ENCODE measurements around the gene ANKRD37. TPM values are rescaled to one million over a fixed set of nuclear protein-coding genes. Genes with fewer than 3 reads are reported as not detected.

The ANKRD37 gene
- total and polyA plus RNA-seq, 2 of the 8 experiments (the other 6 are each of a cell fraction or from before 2014, with no cell fraction given): 2.8 to 3.4 TPM

DNA sequence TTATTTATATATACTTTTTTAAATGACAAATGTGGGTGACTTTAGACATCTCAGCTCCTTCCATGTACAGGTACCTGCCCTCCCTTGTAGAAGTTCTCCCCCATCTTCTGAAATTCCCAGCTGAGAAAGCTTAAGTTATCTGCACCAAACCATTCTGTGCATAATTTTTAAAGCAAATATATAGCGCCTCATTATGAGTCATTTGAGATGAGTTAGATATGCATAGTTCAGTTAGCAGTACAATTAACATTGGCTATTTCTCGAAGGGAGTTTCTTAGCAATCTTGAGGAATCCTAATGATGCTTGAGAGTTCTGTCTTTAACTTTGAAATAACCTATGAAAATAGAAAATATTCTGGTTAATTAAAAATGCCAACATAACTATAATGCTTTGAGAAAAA is 48.6 kb downstream of the ANKRD37 start:
- Histone ChIP-seq H3K9me3 (ENCODE audit: insufficient read depth in 2 of 2, low read depth in 1 of 2, low read length in 1 of 2) (no peaks in the 10 kb centered on the region), H3K79me2 (ENCODE audit: control insufficient read depth in 1 of 2, insufficient read depth in 2 of 2, low read length in 2 of 2) (no peaks in the 10 kb centered on the region), H2AFZ (ENCODE audit: low read length) (no peak overlapping the region), H3K14ac (ENCODE audit: insufficient read length) (no peak overlapping the region), H3K4me2 (ENCODE audit: insufficient read depth in 1 of 2, low read depth in 2 of 2, low read length in 2 of 2) (no peak overlapping the region), H3K27ac (ENCODE audit: low read depth, low read length) (no peak overlapping the region), H3K79me1 (ENCODE audit: low read depth, low read length) (no peaks in the 10 kb centered on the region), H2AK5ac (ENCODE audit: low read depth, low read length) (no peak overlapping the region), H4K8ac (ENCODE audit: extremely low read depth, insufficient read depth, low read length) (no peak overlapping the region), H3K36me3 (ENCODE audit: control insufficient read depth in 2 of 4, insufficient read depth in 4 of 4, low read length in 3 of 4) (no peaks in the 10 kb centered on the region), H3K9ac (replicated peaks in 1 of 4; ENCODE audit: extremely low read depth in 1 of 4, low read depth in 3 of 4, low read length in 3 of 4) (no peak overlapping the region), H4K5ac (ENCODE audit: insufficient read length, low read depth, low read length) (no peak overlapping the region), H3K18ac (ENCODE audit: extremely low read depth, low read length) (no peak overlapping the region), H2BK5ac (ENCODE audit: low read depth, low read length) (no peak overlapping the region), H3K4ac (replicated peaks; ENCODE audit: insufficient read length, low read depth, low read length) (no peak overlapping the region), H3K27me3 (replicated peaks in 1 of 4; ENCODE audit: control insufficient read depth in 3 of 4, extremely low read depth in 1 of 4, insufficient read depth in 3 of 4, low read length in 3 of 4) (no peaks in the 10 kb centered on the region), H3K4me1 (replicated peaks in 1 of 4; ENCODE audit: control insufficient read depth in 3 of 4, insufficient read depth in 4 of 4, low read length in 3 of 4) (no peaks in the 10 kb centered on the region), H4K91ac (replicated peaks; ENCODE audit: insufficient read length, low read length) (no peak overlapping the region), H3K23ac (ENCODE audit: insufficient read length) (no peak overlapping the region), H2BK120ac (replicated peaks; ENCODE audit: low read depth, low read length) (no peak overlapping the region), H3K23me2 (ENCODE audit: low read depth, low read length) (no peaks in the 10 kb centered on the region), H3K4me3 (ENCODE audit: extremely low read depth in 1 of 4, insufficient read depth in 2 of 4, low read depth in 3 of 4, low read length in 4 of 4) (no peak overlapping the region), H2BK12ac (ENCODE audit: low read depth, low read length) (no peak overlapping the region), H4K20me1 (replicated peaks in 1 of 2; ENCODE audit: control insufficient read depth in 1 of 2, insufficient read depth in 2 of 2, low read length in 2 of 2) (no peaks in the 10 kb centered on the region), H2BK15ac (ENCODE audit: low read length) (no peak overlapping the region), H3K56ac (replicated peaks; ENCODE audit: insufficient read length, low read depth, low read length) (no peak overlapping the region), H2BK20ac (ENCODE audit: low read length) (no peak overlapping the region)
- POLR2A ChIA-PET (ENCODE audit: partially characterized antibody): no interaction called here
- WGBS, 2 experiments (ENCODE audit: extremely low coverage in 1 of 2, insufficient coverage in 1 of 2, insufficient read length in 1 of 2, insufficient replicate concordance in 2 of 2, low coverage in 1 of 2, low lambda C conversion rate in 2 of 2, missing lambda C conversion rate in 1 of 2): 81% methylated on average over 2 of the region's 2 CpGs; no CpG with 5 or more reads in 1 of the 2 experiments
- TF ChIP-seq CHD2 (IDR thresholded peaks at IDR 0.05; ENCODE audit: low read length): no peak
- no peak for TF ChIP-seq SIRT6 (IDR thresholded peaks at IDR 0.05; ENCODE audit: low read length)
- TF ChIP-seq SIN3A (conservative IDR thresholded peaks at IDR 0.05 in 1 of 2, IDR thresholded peaks at IDR 0.05 in 1 of 2; ENCODE audit: low read depth in 1 of 2, low read length in 2 of 2): no peak
- no peak for TF ChIP-seq RFX5 (IDR thresholded peaks at IDR 0.05; ENCODE audit: borderline replicate concordance, low read depth, low read length)
- no peak for TF ChIP-seq CTBP2 (IDR thresholded peaks at IDR 0.05; ENCODE audit: borderline replicate concordance, insufficient read depth, insufficient read length, low read length)
- FAIRE-seq (no peak), DNase-seq (ENCODE audit: low read depth in 1 of 2, low spot score in 2 of 2) (no peak)
- CTCF ChIA-PET (ENCODE audit: partially characterized antibody): interaction anchor here (0.6 kb wide), 1 partner anchor 594 kb away, joined by 4 read pairs; no protein-coding TSS in a partner anchor

Data from H1 (cell line).